GM10266 (cell line): ENCODE measurements around the gene RRAGC.

Experiments used
- DNase-seq: peaks from one replicate; pipeline ENCODE4 v3.0.0; 2012; ENCODE audit errors: extremely low spot score
- CTCF ChIP-seq: IDR thresholded peaks from 2 replicates; pipeline ENCODE4 v1.5.1; 2012; ENCODE audit warnings: mild to moderate bottlenecking, low read depth; ENCODE audit not compliant: control insufficient read depth, insufficient read depth; ENCODE audit errors: missing control alignments

Gene RRAGC

GRCh38 chr1:38873027-38873969 lies 13.7 kb upstream of the RRAGC start, which contains the start of gene MYCBP:
Gene MYCBP (minus strand): TSS chr1:38873348. CDS start chr1:38873305, 43 bp downstream.
- TF ChIP-seq CTCF, result peak; percentile 13
- DNase-seq, result peak; percentile 98

GRCh38 chr1:38872401-38873026 lies 12.9 kb upstream of the RRAGC start:
- no peak for TF ChIP-seq CTCF
- DNase-seq, result peak; percentile 54

- TF ChIP-seq CTCF, result no peak
- no peak for DNase-seq
Observed at GRCh38 chr1:38870996-38871395, 11.4 kb upstream of the RRAGC start.

- no peak for DNase-seq
- no peak for TF ChIP-seq CTCF
Observed at GRCh38 chr1:38867208-38867607, 7.6 kb upstream of the RRAGC start.

- no peak for TF ChIP-seq CTCF
Observed at GRCh38 chr1:38865112-38865715, 5.6 kb upstream of the RRAGC start.

GRCh38 chr1:38860454-38860795 lies 853 bp upstream of the RRAGC start:
- DNase-seq, result no peak

More at GRCh38 chr1:38865112-38865715, 5.6 kb upstream of the RRAGC start:
- DNase-seq, result no peak

More at GRCh38 chr1:38860454-38860795, 853 bp upstream of the RRAGC start:
- no peak for TF ChIP-seq CTCF
